Subcutaneous abdominal adipose tissue (tissue), 5 donors: ENCODE results near the gene NCKAP5.
"Not testable (repeated sequence)": the region's sequence is repeated elsewhere in the genome, so short reads cannot be mapped to it uniquely, and the experiment has no call there.

Experiments
- H3K27ac ChIP-seq: one replicate; pipeline ENCODE4 v1.7.0; 2013; ENCODE audit warnings: low read depth, mild to moderate bottlenecking, inconsistent platforms, low read length, moderate library complexity
- H3K27me3 ChIP-seq, 5 donors: one replicate each; pipeline ENCODE4 v1.7.0; 2013; ENCODE audit warnings: low read length in 5 of 5, inconsistent platforms in 1 of 5; ENCODE audit not compliant: control insufficient read depth in 5 of 5, insufficient read depth in 4 of 5
- H3K36me3 ChIP-seq, 5 donors: one replicate each; pipeline ENCODE4 v1.7.0; 2013; ENCODE audit warnings: low read length in 5 of 5; ENCODE audit not compliant: control insufficient read depth in 5 of 5, insufficient read depth in 5 of 5
- H3K4me1 ChIP-seq, 5 donors: one replicate each; pipeline ENCODE4 v1.7.0; 2013; ENCODE audit warnings: low read length in 5 of 5, mild to moderate bottlenecking in 3 of 5, moderate library complexity in 1 of 5; ENCODE audit not compliant: control insufficient read depth in 5 of 5, insufficient read depth in 5 of 5
- H3K4me3 ChIP-seq, 5 donors: one replicate each; pipeline ENCODE4 v1.7.0; 2013; ENCODE audit warnings: low read length in 5 of 5, low read depth in 1 of 5
- H3K9ac ChIP-seq, 5 donors: one replicate each; pipeline ENCODE4 v1.7.0; 2013; ENCODE audit warnings: low read length in 5 of 5, mild to moderate bottlenecking in 4 of 5, moderate library complexity in 3 of 5
- H3K9me3 ChIP-seq, 5 donors: one replicate each; pipeline ENCODE4 v1.7.0; 2013; ENCODE audit warnings: low read length in 5 of 5; ENCODE audit not compliant: control insufficient read depth in 5 of 5
- donor health status: healthy.
- donor health status: healthy.
- donor health status: healthy.
- donor health status: healthy.
- donor health status: healthy.

The NCKAP5 gene

DNA sequence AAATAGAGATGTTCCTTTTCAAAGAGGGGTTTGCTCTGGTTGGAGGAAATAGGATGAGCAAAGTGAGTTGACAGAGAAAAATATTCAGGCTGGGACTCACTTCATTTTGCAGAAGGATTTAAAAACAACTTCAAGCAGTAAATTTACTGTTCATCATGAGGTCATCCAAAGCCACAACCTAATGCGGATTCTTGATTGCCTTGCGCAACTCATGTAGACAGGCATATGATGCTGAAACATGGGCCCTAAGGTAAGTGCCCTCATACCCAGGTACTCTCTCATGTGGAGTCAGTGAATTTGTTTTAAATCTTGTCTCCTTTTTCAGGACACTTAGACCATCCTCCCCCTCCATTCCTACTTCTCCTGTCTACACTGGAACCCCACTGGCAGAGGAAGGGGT lies 846.3 kb downstream of the NCKAP5 start:
- no peaks in the 10 kb centered on the region for H3K9me3 ChIP-seq
- H3K36me3 ChIP-seq, result no peaks in the 10 kb centered on the region
- H3K27me3 ChIP-seq, result no peaks in the 10 kb centered on the region
- H3K27ac ChIP-seq, result no peak overlapping the region
- H3K4me1 ChIP-seq, result no peaks in the 10 kb centered on the region
- no peak overlapping the region for H3K4me3 ChIP-seq
- no peak overlapping the region for H3K9ac ChIP-seq

DNA sequence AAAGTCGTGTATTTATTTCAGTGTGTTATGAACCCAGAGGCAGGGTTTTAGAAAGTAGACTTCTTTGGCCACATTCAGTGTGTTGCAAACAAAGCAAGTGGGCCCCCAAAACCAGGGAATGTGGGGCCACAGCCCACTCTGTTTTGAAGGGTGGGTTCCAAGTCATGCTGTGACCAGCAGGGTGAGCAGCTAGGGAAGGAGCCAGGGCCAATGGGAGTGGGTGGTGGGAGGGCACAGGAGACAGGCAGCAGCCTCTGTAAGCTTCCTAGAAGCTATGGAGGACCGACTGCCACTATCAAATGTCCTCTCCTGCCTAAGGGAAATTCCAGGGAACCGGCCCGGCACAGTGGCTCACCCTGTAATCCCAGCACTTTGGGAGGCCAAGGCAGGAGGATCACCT lies 847.9 kb downstream of the NCKAP5 start:
- H3K36me3 ChIP-seq, result no peaks in the 10 kb centered on the region
- no peak overlapping the region for H3K4me3 ChIP-seq
- no peak overlapping the region for H3K27ac ChIP-seq
- H3K27me3 ChIP-seq, result no peaks in the 10 kb centered on the region
- H3K9me3 ChIP-seq, result no peaks in the 10 kb centered on the region
- H3K9ac ChIP-seq, result no peak overlapping the region
- no peaks in the 10 kb centered on the region for H3K4me1 ChIP-seq

DNA sequence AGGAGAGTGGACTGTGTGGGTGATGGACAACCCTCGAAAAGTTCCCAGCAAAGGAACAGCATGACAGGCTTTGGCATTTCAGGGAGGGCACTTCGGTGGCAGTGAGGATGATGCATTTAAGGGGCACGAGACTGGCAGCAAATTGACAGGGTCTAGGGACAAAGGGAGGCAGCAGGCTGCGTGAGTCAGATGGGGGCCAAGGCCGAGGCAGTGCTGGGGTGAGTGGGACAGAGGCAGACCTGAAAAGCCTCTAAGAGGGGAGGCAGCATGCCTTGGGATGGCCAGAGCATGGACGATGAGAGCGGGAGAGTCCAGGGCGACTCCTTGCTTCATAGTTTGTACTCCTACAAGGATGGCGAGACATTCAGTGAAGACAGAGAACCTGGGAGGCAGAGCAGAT lies 848.8 kb downstream of the NCKAP5 start:
- no peak overlapping the region for H3K27ac ChIP-seq
- no peak overlapping the region for H3K9ac ChIP-seq
- no peaks in the 10 kb centered on the region for H3K9me3 ChIP-seq
- no peak overlapping the region for H3K4me3 ChIP-seq
- H3K27me3 ChIP-seq, result no peaks in the 10 kb centered on the region
- H3K36me3 ChIP-seq, result no peaks in the 10 kb centered on the region
- H3K4me1 ChIP-seq, result no peaks in the 10 kb centered on the region

- no peak overlapping the region for H3K4me3 ChIP-seq
- H3K9ac ChIP-seq, result no peak overlapping the region
- H3K9me3 ChIP-seq, result no peaks in the 10 kb centered on the region
- H3K27ac ChIP-seq, result no peak overlapping the region
- H3K4me1 ChIP-seq, result no peaks in the 10 kb centered on the region
- H3K27me3 ChIP-seq, result no peaks in the 10 kb centered on the region
- H3K36me3 ChIP-seq, result no peaks in the 10 kb centered on the region
Measured at GRCh38 chr2:132716954-132717353, 851.3 kb downstream of the NCKAP5 start.

DNA sequence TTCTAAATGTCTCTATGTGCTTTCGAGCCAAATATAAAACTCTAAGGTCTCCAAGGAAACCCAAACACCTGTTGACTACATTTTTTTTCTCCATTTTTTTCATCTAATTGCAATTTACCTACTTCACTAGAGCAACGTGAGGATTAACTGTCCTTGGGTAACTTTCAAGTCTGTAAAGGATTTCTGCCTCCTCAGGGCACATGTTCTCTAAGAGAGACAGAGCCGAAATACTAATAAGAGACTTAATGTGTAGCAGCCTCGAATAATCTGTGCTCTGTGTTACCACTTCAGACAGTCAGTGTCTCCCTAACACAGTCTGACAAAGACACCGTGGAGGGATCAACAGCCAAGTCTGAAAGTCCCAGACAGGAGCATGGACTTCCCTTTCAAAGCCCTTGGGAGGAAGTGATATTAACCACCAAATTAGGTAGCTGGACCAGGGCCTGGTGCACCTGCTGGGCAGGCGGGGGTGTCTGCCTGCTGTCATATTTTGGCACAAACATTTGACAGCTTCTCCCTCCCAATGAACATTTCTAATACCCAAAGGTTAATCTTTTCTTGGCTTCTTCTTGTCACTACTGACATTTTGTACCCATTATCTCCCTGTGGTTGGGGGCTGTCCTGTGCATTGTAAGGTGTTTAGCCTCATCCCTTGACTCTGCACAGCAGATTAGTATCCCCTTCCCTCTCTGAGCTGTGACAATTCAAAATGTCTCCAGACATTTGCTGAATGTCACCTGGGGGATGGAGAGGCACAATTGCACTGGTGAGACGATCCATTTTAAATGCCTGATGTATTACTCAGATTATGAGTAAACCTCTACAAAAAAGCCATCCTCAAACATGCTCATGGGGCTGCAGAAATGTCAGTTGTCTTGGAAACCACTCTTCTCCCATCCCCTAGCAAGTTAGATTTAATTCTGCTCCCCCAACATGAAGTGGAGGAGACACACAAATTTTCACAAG lies 852.6 kb downstream of the NCKAP5 start:
- Histone ChIP-seq H3K9ac (no peak overlapping the region), H3K4me1 (no peaks in the 10 kb centered on the region), H3K27me3 (no peaks in the 10 kb centered on the region), H3K4me3 (no peak overlapping the region), H3K9me3 (no peaks in the 10 kb centered on the region), H3K36me3 (no peaks in the 10 kb centered on the region), H3K27ac (no peak overlapping the region)

GRCh38 chr2:132703396-132703795 lies 864.9 kb downstream of the NCKAP5 start:
- no peak overlapping the region for H3K9ac ChIP-seq
- no peaks in the 10 kb centered on the region for H3K9me3 ChIP-seq
- H3K4me3 ChIP-seq, result no peak overlapping the region
- no peaks in the 10 kb centered on the region for H3K36me3 ChIP-seq
- H3K4me1 ChIP-seq, result no peaks in the 10 kb centered on the region
- no peak overlapping the region for H3K27ac ChIP-seq
- H3K27me3 ChIP-seq, result no peaks in the 10 kb centered on the region

- Histone ChIP-seq H3K9me3 (no peaks in the 10 kb centered on the region), H3K9ac (no peak overlapping the region), H3K4me1 (peaks cover 0 to 3% (median 0%) of the 10 kb centered on the region in 5 donors), H3K27ac (no peak overlapping the region), H3K4me3 (no peak overlapping the region), H3K27me3 (no peaks in the 10 kb centered on the region), H3K36me3 (no peaks in the 10 kb centered on the region)
Measured at GRCh38 chr2:132701810-132702209, 866.5 kb downstream of the NCKAP5 start.

DNA sequence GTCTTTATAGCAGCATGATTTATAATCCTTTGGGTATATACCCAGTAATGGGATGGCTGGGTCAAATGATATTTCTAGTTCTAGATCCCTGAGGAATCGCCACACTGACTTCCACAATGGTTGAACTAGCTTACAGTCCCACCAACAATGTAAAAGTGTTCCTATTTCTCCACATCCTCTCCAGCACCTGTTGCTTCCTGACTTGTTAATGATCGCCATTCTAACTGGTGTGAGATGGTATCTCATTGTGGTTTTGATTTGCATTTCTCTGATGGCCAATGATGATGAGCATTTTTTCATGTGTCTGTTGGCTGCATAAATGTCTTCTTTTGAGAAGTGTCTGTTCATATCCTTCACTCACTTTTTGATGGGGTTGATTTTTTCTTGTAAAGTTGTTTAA lies 868.5 kb downstream of the NCKAP5 start:
- H3K4me3 ChIP-seq, H3K9ac ChIP-seq, H3K27me3 ChIP-seq, H3K27ac ChIP-seq, H3K4me1 ChIP-seq, H3K9me3 ChIP-seq, H3K36me3 ChIP-seq: not testable (repeated sequence)

DNA sequence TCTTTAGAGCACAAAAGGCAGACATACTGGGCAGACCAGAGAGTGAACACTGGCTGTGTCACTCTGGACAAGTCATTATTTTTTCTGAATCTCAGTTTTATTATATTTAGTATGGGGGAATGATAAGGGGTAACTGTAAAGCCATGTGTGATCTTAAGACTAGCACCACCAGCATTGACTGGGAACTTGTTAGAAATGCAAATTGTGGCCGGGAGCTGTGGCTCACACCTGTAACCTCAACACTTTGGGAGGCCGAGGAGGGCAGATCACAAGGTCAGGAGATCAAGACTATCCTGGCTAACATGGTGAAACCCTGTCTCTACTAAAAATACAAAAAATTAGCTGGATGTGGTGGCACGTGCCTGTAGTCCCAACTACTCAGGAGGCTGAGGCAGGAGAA lies 869.9 kb downstream of the NCKAP5 start:
- H3K27me3 ChIP-seq, H3K36me3 ChIP-seq, H3K27ac ChIP-seq, H3K9me3 ChIP-seq, H3K4me3 ChIP-seq, H3K4me1 ChIP-seq, H3K9ac ChIP-seq: not testable (repeated sequence)

DNA sequence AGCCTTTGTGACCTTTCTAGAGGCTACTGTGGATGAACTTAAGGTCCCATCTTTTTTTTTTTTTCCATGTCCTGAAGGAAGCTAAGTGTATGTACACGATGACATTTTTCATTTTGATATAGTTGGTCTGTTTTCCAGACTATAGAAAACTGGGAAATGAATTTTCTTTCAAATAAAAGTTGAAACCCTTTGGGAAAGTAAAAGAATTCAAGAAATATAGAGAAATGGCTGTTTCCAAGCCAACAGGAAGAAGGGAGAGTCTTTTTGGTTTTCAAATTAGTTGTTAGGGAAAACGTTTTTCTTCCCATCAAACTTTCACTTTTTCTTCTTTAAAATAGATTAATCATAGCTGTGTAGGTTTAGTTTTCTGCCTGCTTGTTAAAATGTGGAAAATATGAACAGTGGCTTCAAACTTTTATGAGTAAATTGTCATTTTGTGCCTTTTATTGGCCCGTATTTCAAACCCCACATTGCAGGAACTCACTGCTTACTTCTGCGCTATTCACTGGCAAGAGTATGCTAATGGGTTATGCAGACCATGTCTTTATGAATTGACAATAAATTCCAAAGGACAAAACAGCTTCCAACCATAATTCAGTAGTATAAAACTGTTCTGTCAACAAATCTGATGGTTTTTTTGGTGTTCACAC lies 870.6 kb downstream of the NCKAP5 start:
- Histone ChIP-seq H3K4me1 (peaks cover 0 to 11% (median 4%) of the 10 kb centered on the region in 5 donors), H3K36me3 (no peaks in the 10 kb centered on the region), H3K4me3 (no peak overlapping the region), H3K27ac (no peak overlapping the region), H3K9me3 (no peaks in the 10 kb centered on the region), H3K9ac (no peak overlapping the region), H3K27me3 (no peaks in the 10 kb centered on the region)
